Myocyte (in vitro differentiated cells): ENCODE results near the gene NUMB. TPM values are rescaled to one million over a fixed set of nuclear protein-coding genes. Genes with fewer than 3 reads are reported as not detected.
A peak's percentile ranks its signal among the peaks of the same experiment; 100 is the strongest.

Experiments
- DNase-seq: peaks from one replicate; pipeline ENCODE4 v3.0.0-alpha.2; 2012; ENCODE audit warnings: low read depth
- total RNA-seq: library from RNA; depleted of rRNA; stranded (reverse); fragments of >200 nt; gene quantifications from 2 replicates; pipeline ENCODE4 v1.2.3, GENCODE V29; 2014

The NUMB gene
- total RNA-seq, 1 donor from 2014 or later: 17.2 TPM

DNA sequence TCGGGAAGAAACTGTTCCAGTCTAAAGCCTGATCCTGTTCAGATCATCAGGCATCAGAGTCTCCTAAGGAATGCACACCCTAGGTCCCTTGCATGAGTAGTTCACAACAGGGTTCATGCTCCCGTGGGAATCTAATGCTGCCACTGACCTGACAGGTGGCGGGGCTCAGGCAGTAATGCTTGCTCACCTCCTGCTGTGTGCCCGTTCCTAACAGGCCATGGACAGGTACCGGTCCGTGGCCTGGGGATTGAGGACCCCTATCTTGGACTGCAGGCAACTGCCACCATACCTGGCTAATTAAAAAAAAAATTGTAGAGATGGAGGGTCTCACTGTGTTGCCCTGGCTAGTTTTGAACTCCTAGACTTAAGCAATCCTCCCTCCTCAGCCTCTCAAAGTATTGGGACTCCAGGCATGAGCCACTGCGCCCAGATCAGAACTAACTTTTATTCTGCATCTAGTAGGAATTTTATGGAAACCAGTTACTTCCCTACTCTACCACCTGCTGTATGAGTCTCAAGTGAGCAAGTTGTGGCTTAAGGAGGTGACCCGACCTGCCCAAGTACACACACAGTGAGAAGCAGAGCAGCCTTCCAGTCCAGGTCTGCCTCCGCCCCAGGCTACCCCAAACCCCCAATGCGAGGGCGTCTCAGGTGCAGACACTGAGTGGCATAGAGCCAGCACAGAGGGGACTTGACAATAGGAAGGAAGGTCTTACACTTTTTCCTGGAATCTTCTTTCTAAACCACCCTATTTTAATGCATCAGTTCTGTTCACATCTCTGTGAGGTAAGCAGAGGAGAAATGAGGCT, 223.6 kb downstream of the NUMB start:
- DNase-seq: no peak

DNA sequence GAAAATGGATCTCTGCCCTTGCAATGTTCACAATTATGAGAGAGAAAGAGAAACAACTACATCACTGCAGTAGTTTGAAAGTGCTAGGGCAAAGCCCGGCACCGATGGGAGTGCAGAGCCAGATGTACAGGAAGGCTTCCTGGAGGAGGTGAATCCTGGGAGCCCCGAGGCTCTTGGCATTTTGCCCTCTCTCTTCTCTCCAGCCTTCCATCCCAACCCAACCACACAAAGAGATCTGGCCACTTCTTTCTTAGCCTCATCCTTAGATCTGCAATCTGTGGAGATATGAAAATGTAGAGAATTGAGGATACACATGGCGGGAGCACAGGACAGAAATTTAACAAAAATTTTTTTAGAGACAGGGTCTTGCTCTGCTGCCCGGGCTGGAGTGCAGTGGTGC, 224.3 kb downstream of the NUMB start:
- no peak for DNase-seq

DNA sequence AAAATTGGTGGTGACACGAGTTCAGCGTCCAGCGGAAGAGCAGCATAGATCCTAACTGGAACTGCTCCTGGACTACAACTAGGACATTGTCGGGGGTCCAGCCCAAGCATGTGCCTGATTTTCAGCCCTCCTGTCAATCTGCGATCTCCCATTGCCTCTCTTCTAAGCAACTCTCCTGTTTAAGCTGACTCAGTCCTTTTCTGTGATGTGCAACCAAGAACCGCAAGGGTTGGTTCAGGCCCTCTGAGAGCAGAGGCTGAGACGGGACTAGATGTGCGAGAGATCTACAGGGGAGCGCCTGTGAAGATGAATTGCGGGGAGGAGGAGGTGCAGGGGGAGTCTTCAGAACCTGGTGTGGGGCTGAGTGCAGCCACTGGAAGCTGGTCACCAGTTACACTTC, 224.8 kb downstream of the NUMB start:
- DNase-seq: no peak

DNA sequence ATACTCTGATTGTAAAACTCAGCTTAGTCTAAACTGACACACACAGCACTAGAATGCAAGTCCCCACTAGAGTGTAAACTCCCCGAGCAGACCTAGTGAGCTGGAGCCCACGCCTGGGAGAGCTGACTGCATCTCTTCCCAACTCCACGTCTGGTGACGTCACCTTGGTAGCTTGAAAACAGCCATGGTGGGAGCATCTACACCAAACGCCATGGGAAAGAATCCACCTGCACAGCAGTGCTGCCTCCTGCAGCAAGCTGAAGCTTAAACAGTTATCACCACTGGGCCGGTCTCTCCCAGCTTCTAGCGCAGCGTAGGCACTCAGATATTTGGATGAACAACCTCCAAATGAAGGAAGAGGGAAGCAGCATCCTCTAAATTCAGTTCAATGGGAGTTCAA, 225.4 kb downstream of the NUMB start:
- no peak for DNase-seq

DNA sequence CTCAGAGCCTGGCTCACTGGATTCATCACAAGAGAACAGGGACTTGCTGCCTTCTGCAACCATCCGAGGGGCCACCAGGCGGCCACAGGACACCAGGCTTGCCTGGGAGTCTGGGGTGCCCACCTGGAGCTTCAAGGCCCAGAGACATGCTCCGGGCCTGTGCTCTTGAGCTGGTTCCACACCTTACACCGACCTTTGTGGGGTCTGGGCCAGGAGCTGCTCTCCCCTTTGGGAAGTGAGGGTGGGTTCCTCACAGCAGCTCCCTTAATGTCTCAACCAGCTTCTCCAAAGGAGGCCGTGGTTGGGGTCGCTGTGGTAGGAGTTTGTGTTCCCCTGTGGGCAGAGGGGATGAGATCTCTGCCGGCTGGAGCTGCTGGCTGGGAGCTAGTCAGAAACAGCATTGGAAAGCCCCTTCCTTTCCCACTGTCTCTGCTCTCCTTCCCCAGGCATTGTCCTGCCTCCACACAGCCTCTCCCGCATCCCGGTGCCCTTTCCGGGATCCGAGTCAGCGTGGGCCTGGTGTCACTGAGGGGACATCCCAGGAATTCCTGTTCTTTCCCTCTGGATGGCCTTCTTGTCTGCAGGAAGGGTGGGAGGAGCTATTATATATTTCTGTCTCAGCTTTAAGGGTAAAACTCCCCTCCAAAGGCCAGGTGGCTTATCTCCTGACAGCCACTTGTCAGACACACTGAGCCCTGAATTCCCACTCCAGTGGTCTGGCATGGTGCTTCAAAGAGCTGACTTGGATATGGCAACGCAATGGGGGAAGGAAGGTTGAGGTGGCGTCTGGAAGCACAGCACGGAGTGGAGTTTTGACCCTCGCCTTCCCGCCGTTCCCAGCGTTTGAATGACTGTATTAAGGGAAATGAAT, 226.1 kb downstream of the NUMB start:
- no peak for DNase-seq

DNA sequence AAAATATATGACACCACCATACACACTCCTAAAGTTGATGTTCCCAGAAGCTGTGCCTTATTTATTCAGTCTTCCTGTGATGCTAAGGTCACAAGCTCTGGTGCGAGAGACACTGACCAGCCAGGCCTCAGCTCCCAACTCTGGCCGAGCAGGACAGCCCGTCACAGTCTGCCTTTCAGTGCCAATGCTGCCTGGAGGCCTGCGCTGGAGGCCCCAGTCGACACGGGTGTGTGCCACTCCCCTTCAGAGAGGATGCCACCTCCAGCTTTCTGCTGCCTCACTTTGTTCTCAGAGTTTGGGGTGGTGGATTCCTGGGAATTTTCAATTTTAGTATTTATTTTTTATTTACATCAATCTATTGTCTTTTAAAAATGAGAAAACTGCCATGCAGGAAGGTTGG, 228.3 kb downstream of the NUMB start:
- no peak for DNase-seq

DNA sequence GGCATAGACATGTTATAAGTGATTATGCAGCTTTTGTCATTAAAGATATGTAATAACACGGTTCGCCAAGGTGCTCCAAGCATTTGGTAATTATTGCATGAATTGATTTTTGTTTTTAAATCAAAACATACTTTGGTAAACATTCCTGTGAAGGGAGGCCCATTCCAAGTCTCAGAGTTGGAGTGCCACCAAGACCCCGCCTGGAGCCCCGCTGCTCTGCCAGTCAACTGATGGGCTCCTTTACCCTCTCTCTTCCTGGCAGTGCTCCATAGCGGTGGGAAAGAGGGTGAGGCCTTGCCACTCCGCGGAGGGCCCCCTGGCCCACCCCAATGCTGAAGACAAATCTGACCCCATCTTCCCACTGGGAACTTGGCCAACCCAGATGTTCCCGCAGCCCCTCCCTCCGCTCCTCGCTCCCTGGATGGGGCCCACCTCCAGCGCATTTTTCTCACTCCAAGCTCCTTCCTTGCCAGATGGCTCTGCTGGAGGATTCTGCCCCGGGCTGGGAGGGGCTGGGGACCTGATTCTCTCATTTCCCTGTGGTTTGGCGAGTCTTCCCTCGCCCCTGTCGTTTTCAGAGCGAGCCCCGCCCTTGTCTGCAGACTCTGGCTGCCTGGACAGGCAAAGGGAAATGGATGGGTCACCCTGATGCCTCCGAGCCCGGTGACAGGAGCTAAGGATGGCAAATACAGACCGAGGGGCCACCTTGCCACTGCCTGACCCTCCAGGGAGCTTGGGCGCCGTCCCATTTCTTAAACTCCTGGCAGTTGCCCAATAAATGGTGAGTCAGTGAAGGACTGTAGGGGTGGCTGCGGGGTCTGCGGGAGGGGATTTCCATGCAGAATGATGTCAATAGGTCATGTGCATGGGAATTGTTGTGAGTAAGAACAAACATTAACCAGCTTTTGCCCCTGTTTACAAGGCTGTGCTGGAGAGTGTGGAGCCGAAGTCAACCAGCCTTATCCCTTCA, 230.2 kb downstream of the NUMB start:
- peak; percentile 70 for DNase-seq

DNA sequence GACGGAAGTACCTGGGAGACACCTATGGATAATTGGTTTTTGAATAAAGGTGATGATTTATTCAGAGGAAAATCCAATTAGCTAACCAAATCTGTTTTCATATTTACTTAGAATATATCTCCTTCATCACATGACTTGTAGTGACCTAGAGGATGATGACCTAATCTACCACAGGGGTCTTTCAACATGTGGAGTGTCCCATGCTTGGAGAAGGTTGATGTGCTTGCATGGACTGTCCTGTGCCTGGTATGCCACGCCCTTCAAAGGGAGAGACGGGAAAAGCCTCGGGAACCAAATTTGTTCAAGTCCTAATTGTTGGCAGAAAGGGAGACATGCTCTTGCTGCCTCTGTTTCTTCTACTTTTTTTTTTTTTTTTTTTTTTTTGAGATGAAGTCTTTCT, 232.8 kb downstream of the NUMB start:
- no peak for DNase-seq

Other genes with a start within 250 kb of the NUMB start
- 0.16 and 0.31 TPM in 2 replicates for gene PAPLN, start 221.0 kb downstream of the NUMB start, total RNA-seq
- 12.1 and 17.1 TPM in 2 replicates for gene RIOX1, start 32.4 kb upstream of the NUMB start, total RNA-seq
- gene ACOT1, start 78.6 kb upstream of the NUMB start, total RNA-seq: 27.9 and 38.1 TPM in 2 replicates
- 0.05 and 0.08 TPM in 2 replicates for gene HEATR4, start 100.4 kb upstream of the NUMB start, total RNA-seq
- gene ACOT2, start 110.7 kb upstream of the NUMB start, total RNA-seq: 102 and 111 TPM in 2 replicates
- gene ACOT4, start 133.3 kb upstream of the NUMB start, total RNA-seq: 0.05 and 0.13 TPM in 2 replicates
- gene ACOT6, start 154.0 kb upstream of the NUMB start, total RNA-seq: not detected in 2 replicates
- 16.1 and 23.0 TPM in 2 replicates for gene DNAL1, start 186.4 kb upstream of the NUMB start, total RNA-seq